GM19328 (cell line): ENCODE data around the gene NDUFAF2.
"Not testable (repeated sequence)": the region's sequence is repeated elsewhere in the genome, so short reads cannot be mapped to it uniquely, and the experiment has no call there.

Source experiments
- ATAC-seq: cut with Tn5 transposase; IDR thresholded peaks from one replicate; pipeline ENCODE4 v1.9.1; 2021; ENCODE audit warnings: mild to moderate bottlenecking, moderate library complexity; ENCODE audit not compliant: unreplicated experiment

Gene NDUFAF2

DNA sequence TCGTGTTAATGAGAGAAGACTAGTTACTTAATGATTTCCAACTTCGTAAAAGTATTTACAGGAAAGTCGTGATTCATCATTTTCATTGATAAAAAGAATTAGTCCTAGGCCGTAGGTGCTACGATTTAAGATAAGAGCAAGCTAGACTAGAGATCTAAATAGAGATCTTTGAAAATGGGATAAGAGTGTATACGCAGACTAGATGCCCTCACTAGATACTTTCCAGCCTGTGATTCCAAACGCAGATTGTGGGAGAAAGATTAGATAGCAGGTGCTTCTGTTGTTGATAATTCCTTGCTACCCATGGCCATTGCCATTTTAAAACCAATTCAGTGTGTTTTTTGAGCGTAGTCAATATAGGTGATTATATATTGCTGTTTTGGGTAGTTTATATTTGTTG, 223.9 kb downstream of the NDUFAF2 start:
- no peak for ATAC-seq

- no peak for ATAC-seq
These were observed 226.5 kb downstream of the NDUFAF2 start for GRCh38 chr5:61171479-61171878.

GRCh38 chr5:61176631-61177030, 231.6 kb downstream of the NDUFAF2 start:
- no peak for ATAC-seq

GRCh38 chr5:61177070-61177469, 232.1 kb downstream of the NDUFAF2 start:
- ATAC-seq: no peak

DNA sequence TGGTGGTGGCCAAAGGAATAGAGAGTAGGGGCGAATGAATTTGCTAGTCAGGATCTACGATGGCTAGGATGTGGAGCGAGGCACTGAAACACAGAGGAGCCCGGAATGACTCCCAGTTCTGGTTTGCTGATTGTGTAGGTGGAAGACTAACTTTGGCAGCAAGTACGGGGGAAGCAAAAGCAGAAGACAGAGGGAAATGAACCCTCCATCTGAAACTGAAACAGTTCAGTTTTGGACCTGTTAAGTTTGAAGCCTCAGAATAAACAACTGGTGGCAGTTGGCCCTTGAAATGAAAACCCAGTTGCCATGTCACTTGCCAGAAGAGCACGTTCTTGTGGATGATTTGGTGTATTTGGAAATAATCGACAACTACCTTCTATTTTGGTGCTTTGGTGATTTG, 232.7 kb downstream of the NDUFAF2 start:
- ATAC-seq: peak; percentile 93

- no peak for ATAC-seq
These were observed 233.7 kb downstream of the NDUFAF2 start for GRCh38 chr5:61178702-61179101.

DNA sequence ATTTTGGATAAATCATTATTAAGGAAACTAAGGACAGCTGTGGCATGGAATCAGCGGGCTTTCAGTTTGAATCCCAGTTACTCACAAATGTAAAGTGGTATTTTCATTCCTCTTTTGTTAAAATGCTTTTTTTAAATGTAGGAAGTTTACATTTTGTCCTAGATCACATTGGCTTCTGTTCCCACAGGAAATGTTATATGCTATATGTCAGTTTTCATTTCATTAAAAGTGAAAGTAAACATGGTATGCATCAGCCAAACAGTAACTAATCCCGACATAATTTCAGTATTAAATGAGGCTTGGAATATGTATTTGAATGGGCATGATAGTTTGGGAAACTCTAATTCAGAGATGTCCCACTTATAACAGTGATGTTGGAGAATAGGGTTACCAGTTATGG, 235.9 kb downstream of the NDUFAF2 start:
- no peak for ATAC-seq

GRCh38 chr5:61182449-61182848, 237.4 kb downstream of the NDUFAF2 start:
- no peak for ATAC-seq

GRCh38 chr5:61183538-61183937, 238.5 kb downstream of the NDUFAF2 start:
- no peak for ATAC-seq

DNA sequence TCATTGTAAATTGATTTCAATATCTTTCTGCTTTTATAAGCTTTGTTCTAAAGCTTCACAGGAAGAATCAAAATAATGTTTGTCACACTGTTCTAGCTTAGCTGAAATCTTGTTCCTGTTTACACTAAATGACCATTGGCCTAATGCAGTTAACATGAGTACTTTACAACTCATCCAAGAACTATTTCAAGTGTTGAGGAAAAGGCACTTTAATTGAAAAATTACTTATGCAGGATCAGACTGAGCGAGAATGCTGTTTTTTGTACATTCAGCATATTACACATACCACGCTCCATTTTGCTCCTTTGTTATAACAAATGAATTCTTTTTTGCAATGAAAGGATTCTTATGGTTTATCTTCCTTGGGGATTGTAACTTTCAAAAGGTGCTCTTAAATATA, 239.7 kb downstream of the NDUFAF2 start:
- no peak for ATAC-seq

GRCh38 chr5:61186634-61187033, 241.6 kb downstream of the NDUFAF2 start:
- no peak for ATAC-seq

DNA sequence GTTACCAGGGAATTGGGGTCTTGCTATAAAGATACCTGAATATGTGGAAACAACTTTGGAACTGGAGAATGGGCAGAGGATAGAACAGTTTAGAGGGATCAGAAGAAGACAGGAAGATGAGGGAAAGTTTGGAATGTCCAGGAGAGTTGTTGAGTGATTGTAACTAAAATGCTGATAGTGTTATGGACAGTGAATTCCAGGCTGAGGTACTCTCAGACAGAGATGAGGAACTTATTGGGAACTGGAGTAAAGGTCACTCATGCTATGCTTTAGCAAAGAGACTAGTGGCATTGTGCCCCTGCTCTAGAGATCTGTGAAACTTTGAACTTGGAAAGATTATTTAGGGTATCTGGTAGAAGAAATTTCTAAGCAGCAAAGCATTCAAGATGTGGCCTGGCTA, 242.3 kb downstream of the NDUFAF2 start:
- not testable (repeated sequence) for ATAC-seq

GRCh38 chr5:61187826-61188225, 242.8 kb downstream of the NDUFAF2 start:
- ATAC-seq: not testable (repeated sequence)

GRCh38 chr5:61198606-61199005, 253.6 kb downstream of the NDUFAF2 start:
- ATAC-seq: no peak

DNA sequence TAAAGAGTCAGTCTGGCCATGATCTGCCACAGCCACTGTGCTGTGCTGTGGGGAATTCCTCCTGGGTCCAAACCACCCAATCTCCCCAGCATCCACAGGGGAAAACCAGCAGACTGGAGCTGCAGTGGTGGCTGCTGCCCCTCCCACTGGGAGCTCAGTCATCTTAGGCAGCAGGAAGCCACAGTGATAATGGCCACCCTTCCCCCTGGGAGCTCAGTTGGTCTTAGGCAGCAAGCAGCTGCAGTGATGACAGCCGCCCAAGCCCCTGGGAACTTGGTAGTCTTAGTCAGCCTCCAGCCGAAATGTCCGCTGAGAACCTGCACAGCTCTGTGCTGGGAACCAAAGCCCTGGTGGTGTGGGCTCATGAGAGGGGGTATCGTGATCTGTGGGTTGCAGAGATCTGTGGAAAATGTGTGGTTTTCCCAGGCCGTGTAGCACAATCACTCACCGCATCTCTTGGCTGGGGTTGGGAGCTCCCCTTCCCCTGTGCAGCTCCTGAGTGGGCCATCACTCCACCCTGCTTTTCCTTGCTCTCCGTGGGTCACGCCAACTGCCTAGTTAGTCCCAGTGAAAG, 255.7 kb downstream of the NDUFAF2 start:
- ATAC-seq: no peak

DNA sequence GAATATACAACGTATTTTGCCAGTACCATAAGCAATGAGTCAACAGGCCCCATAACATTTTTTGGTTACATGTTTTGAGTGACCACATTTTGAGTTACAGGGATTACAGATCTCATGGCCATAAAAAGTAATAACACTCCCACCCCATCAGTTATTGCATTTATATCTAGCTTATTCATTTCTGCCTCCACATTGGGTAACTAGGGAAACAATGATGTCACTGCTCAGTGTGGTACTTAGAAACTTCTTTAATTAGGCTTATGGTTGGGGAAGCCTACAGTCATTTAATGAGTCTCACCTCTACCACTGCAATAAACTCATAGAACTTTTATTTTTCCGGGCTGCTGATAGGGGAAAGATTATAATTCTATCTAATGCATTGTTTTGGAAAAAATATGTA, 257.2 kb downstream of the NDUFAF2 start:
- ATAC-seq: no peak
